H1 (cell line): ENCODE data around the gene OSBPL3. TPM values are rescaled to one million over a fixed set of nuclear protein-coding genes. Genes with fewer than 3 reads are reported as not detected.

Experiments
- CTCF ChIA-PET: fragments of 300-600 bp; sonication (Branson Sonifier 250); formaldehyde crosslinking; loops from one replicate; lab custom pipeline; 2021; ENCODE audit not compliant: partially characterized antibody; lab: Charles Lee
- POLR2A ChIA-PET: fragments of 300-600 bp; sonication (Branson Sonifier 250); formaldehyde crosslinking; loops from one replicate; lab custom pipeline; 2021; ENCODE audit warnings: inconsistent platforms; ENCODE audit not compliant: partially characterized antibody; lab: Charles Lee
- DNase-seq, 2 experiments: peaks; one replicate each; pipeline versions ENCODE4 v3.0.0 to v3.0.0-alpha.2; 2010 to 2022; ENCODE audit warnings: low spot score in 2 of 2, low read depth in 1 of 2, mixed read lengths in 1 of 2
- FAIRE-seq: peaks from 2 replicates; lab custom pipeline; 2011; peaks lifted over from hg19 to GRCh38; lab: Jason Lieb, UNC
- H2AFZ ChIP-seq: 2 replicates; pipeline ENCODE4 v1.8.1; 2012; ENCODE audit warnings: low read length, inconsistent platforms
- H2AK5ac ChIP-seq: 2 replicates; pipeline ENCODE4 v1.6.1; 2013; ENCODE audit warnings: low read depth, low read length
- H2BK120ac ChIP-seq: replicated peaks from 2 replicates; pipeline ENCODE3; 2013; ENCODE audit warnings: low read depth, low read length, inconsistent platforms
- H2BK12ac ChIP-seq: 2 replicates; pipeline ENCODE4 v1.6.1; 2013; ENCODE audit warnings: low read depth, low read length
- H2BK15ac ChIP-seq: 2 replicates; pipeline ENCODE4 v1.6.1; 2013; ENCODE audit warnings: low read length
- H2BK20ac ChIP-seq: 2 replicates; pipeline ENCODE4 v1.6.1; 2013; ENCODE audit warnings: low read length
- H2BK5ac ChIP-seq: 2 replicates; pipeline ENCODE4 v1.6.1; 2013; ENCODE audit warnings: low read depth, low read length
- H3K14ac ChIP-seq: 2 replicates; pipeline ENCODE4 v1.6.1; 2013; ENCODE audit warnings: inconsistent platforms; ENCODE audit not compliant: insufficient read length
- H3K18ac ChIP-seq: 2 replicates; pipeline ENCODE4 v1.6.1; 2013; ENCODE audit warnings: low read length; ENCODE audit errors: extremely low read depth
- H3K23ac ChIP-seq: 2 replicates; pipeline ENCODE4 v1.6.1; 2013; ENCODE audit warnings: inconsistent platforms; ENCODE audit not compliant: insufficient read length
- H3K23me2 ChIP-seq: 2 replicates; pipeline ENCODE4 v1.6.1; 2013; ENCODE audit warnings: low read depth, low read length
- H3K27ac ChIP-seq: 2 replicates; pipeline ENCODE4 v1.6.1; 2011; ENCODE audit warnings: low read depth, low read length, inconsistent platforms
- H3K27me3 ChIP-seq, 4 experiments: replicated peaks in 1 of 4; 1 replicate in 1 of 4; 2 replicates in 3 of 4; pipeline versions ENCODE4 v1.6.1 to v1.8.1; 2011 to 2013; ENCODE audit warnings: low read length in 3 of 4, mild to moderate bottlenecking in 3 of 4, inconsistent platforms in 2 of 4, mixed read lengths in 2 of 4, moderate library complexity in 1 of 4; ENCODE audit not compliant: control insufficient read depth in 3 of 4, insufficient read depth in 3 of 4; ENCODE audit errors: extremely low read depth in 1 of 4
- H3K36me3 ChIP-seq, 4 experiments: 2 replicates each; pipeline versions ENCODE4 v1.6.1 to v1.8.1; 2011 to 2013; ENCODE audit warnings: mild to moderate bottlenecking in 4 of 4, low read length in 3 of 4, moderate library complexity in 2 of 4, control low read depth in 1 of 4, inconsistent platforms in 1 of 4; ENCODE audit not compliant: insufficient read depth in 4 of 4, control insufficient read depth in 2 of 4
- H3K4ac ChIP-seq: replicated peaks from 2 replicates; pipeline ENCODE3; 2013; ENCODE audit warnings: low read length, low read depth, mixed read lengths, inconsistent platforms; ENCODE audit not compliant: insufficient read length
- H3K4me1 ChIP-seq, 4 experiments: replicated peaks in 1 of 4; 1 replicate in 1 of 4; 2 replicates in 3 of 4; pipeline versions ENCODE4 v1.6.1 to v1.8.1; 2011 to 2013; ENCODE audit warnings: low read length in 3 of 4, inconsistent platforms in 2 of 4, mixed read lengths in 1 of 4; ENCODE audit not compliant: insufficient read depth in 4 of 4, control insufficient read depth in 3 of 4
- H3K4me2 ChIP-seq, 2 experiments: 2 replicates each; pipeline versions ENCODE4 v1.6.1 to v1.8.1; 2011 to 2013; ENCODE audit warnings: low read depth in 2 of 2, low read length in 2 of 2, control low read depth in 1 of 2, inconsistent platforms in 1 of 2, mild to moderate bottlenecking in 1 of 2; ENCODE audit not compliant: insufficient read depth in 1 of 2
- H3K4me3 ChIP-seq, 4 experiments: fragments of 200-600, 300-600 bp in 1 of 4; sonication (generic), shearing (Covaris generic), sonication (Bioruptor Twin) in 1 of 4; 2 replicates each; pipeline versions ENCODE4 v1.5.1 to v1.8.1; 2011 to 2016; ENCODE audit warnings: low read length in 4 of 4, low read depth in 3 of 4, control low read depth in 2 of 4, inconsistent platforms in 2 of 4, mild to moderate bottlenecking in 2 of 4, mixed read lengths in 1 of 4, moderate library complexity in 1 of 4; ENCODE audit not compliant: insufficient read depth in 2 of 4; ENCODE audit errors: extremely low read depth in 1 of 4
- H3K56ac ChIP-seq: replicated peaks from 2 replicates; pipeline ENCODE3; 2013; ENCODE audit warnings: low read depth, mild to moderate bottlenecking, mixed read lengths, low read length, inconsistent platforms; ENCODE audit not compliant: insufficient read length
- H3K79me1 ChIP-seq: 2 replicates; pipeline ENCODE4 v1.6.1; 2013; ENCODE audit warnings: low read depth, low read length, control low read depth
- H3K79me2 ChIP-seq, 2 experiments: 2 replicates each; pipeline versions ENCODE4 v1.6.1 to v1.8.1; 2012 to 2013; ENCODE audit warnings: low read length in 2 of 2, mild to moderate bottlenecking in 2 of 2, inconsistent platforms in 1 of 2; ENCODE audit not compliant: insufficient read depth in 2 of 2, control insufficient read depth in 1 of 2
- H3K9ac ChIP-seq, 4 experiments: replicated peaks in 1 of 4; 1 replicate in 1 of 4; 2 replicates in 3 of 4; pipeline versions ENCODE4 v1.6.1 to v1.8.1; 2011 to 2013; ENCODE audit warnings: low read depth in 3 of 4, low read length in 3 of 4, control low read depth in 2 of 4, mild to moderate bottlenecking in 2 of 4, moderate library complexity in 2 of 4, inconsistent platforms in 1 of 4; ENCODE audit errors: extremely low read depth in 1 of 4
- H3K9me3 ChIP-seq, 2 experiments: 2 replicates each; pipeline versions ENCODE4 v1.6.1 to v1.8.1; 2012 to 2013; ENCODE audit warnings: mild to moderate bottlenecking in 2 of 2, moderate library complexity in 2 of 2, control low read depth in 1 of 2, inconsistent platforms in 1 of 2, low read depth in 1 of 2, low read length in 1 of 2, mixed read lengths in 1 of 2; ENCODE audit not compliant: insufficient read depth in 2 of 2
- H4K20me1 ChIP-seq, 2 experiments: replicated peaks in 1 of 2; 2 replicates each; pipeline versions ENCODE3 to v1.8.1; 2011 to 2013; ENCODE audit warnings: inconsistent platforms in 2 of 2, low read length in 2 of 2, mild to moderate bottlenecking in 1 of 2; ENCODE audit not compliant: insufficient read depth in 2 of 2, control insufficient read depth in 1 of 2
- H4K5ac ChIP-seq: 2 replicates; pipeline ENCODE4 v1.6.1; 2013; ENCODE audit warnings: low read length, low read depth, mixed read lengths, inconsistent platforms; ENCODE audit not compliant: insufficient read length
- H4K8ac ChIP-seq: 2 replicates; pipeline ENCODE4 v1.8.0; 2013; ENCODE audit warnings: mild to moderate bottlenecking, moderate library complexity, low read length, inconsistent platforms; ENCODE audit not compliant: insufficient read depth; ENCODE audit errors: extremely low read depth
- H4K91ac ChIP-seq: replicated peaks from 2 replicates; pipeline ENCODE3; 2013; ENCODE audit warnings: low read length, mixed read lengths, inconsistent platforms; ENCODE audit not compliant: insufficient read length
- CTCF ChIP-seq, 3 experiments: IDR thresholded peaks; 1 replicate in 2 of 3; 2 replicates in 1 of 3; pipeline versions ENCODE4 v1.5.1 to v1.6.1; 2011; ENCODE audit warnings: low read length in 3 of 3, mild to moderate bottlenecking in 3 of 3, inconsistent platforms in 2 of 3, low read depth in 1 of 3, moderate library complexity in 1 of 3; ENCODE audit not compliant: insufficient read depth in 1 of 3; ENCODE audit errors: control extremely low read depth in 1 of 3
- MAFK ChIP-seq: IDR thresholded peaks from 2 replicates; pipeline ENCODE4 v1.6.1; 2012; ENCODE audit warnings: low read depth, mild to moderate bottlenecking, improper control_type of control experiment, low read length
- PHF8 ChIP-seq: fragments of 200-600 bp; sonication (generic); conservative IDR thresholded peaks from 2 replicates; pipeline ENCODE4 v1.7.1; 2012; ENCODE audit warnings: low read depth, mild to moderate bottlenecking, inconsistent platforms, low read length, moderate library complexity
- RBBP5 ChIP-seq: IDR thresholded peaks from 2 replicates; pipeline ENCODE4 v1.7.1; 2012; ENCODE audit warnings: low read depth, mild to moderate bottlenecking, inconsistent platforms, low read length, moderate library complexity, borderline replicate concordance
- WGBS, 2 experiments: shearing (Covaris generic) in 1 of 2; methylation state at CpG; one replicate each; pipeline versions ENCODE4 v1.1.6 to v1.1.7; 2013 to 2015; ENCODE audit warnings: low lambda C conversion rate in 2 of 2, mixed read lengths in 2 of 2, inconsistent platforms in 1 of 2, low coverage in 1 of 2, missing lambda C conversion rate in 1 of 2; ENCODE audit not compliant: insufficient replicate concordance in 2 of 2, insufficient coverage in 1 of 2, insufficient read length in 1 of 2; ENCODE audit errors: extremely low coverage in 1 of 2, missing lambda C conversion rate in 1 of 2; 5-methylcytosine and 5-hydroxymethylcytosine counted together
- polyA plus RNA-seq, 7 experiments: library from polyadenylated mRNA; depleted of rRNA in 3 of 7; stranded (reverse) in 5 of 7; unstranded in 2 of 7; fragments of >200 nt in 5 of 7; fragments of 200-250 nt in 2 of 7; gene quantifications; 1 replicate in 5 of 7; 2 replicates in 1 of 7; 4 replicates in 1 of 7; pipeline versions ENCODE4 v1.2.1 to v1.2.3, GENCODE V29; 2011 to 2013; ENCODE audit warnings: missing spikeins in 2 of 7, mixed read lengths in 2 of 7
- total RNA-seq: library from RNA; stranded (reverse); fragmentation: NEBNext Ultra II Directional; extraction: Animal tissue kit (Norgen Biotek cat#: 25700); gene quantifications from 2 replicates; pipeline ENCODE4 v1.2.1, GENCODE V29; 2021

OSBPL3 gene
- total and polyA plus RNA-seq, 2 of the 8 experiments (the other 6 are each of a cell fraction or from before 2014, with no cell fraction given), result 2.8 to 13.9 TPM

GRCh38 chr7:24963218-24963617 is 16.8 kb downstream of the OSBPL3 start:
- Histone ChIP-seq H3K9ac (no peak overlapping the region), H3K56ac (no peak overlapping the region), H4K91ac (no peak overlapping the region), H3K79me2 (peaks cover 0 to 27% of the 10 kb centered on the region in 2 experiments; a peak in 1 of 4 replicates), H2BK20ac (no peak overlapping the region), H2BK120ac (no peak overlapping the region), H2BK5ac (no peak overlapping the region), H4K5ac (no peak overlapping the region), H2BK15ac (no peak overlapping the region), H2AFZ (no peak overlapping the region), H4K8ac (no peak overlapping the region; the same call in 1 of the 2 replicates), H2BK12ac (0 out of 2 replicates have a peak overlapping the region, but pooled peaks have one; percentile 4), H3K23me2 (no peaks in the 10 kb centered on the region), H3K36me3 (no peaks in the 10 kb centered on the region), H3K4me3 (no peak overlapping the region), H3K23ac (no peak overlapping the region), H3K14ac (no peak overlapping the region), H4K20me1 (peaks cover 0 to 2% of the 10 kb centered on the region in 2 experiments), H3K4me1 (peaks cover 0 to 6% (median under 1%) of the 10 kb centered on the region in 4 experiments; a peak in 3 of 7 replicates), H2AK5ac (no peak overlapping the region), H3K27ac (no peak overlapping the region), H3K18ac (no peak overlapping the region), H3K27me3 (no peaks in the 10 kb centered on the region), H3K4ac (no peak overlapping the region), H3K4me2 (no peak overlapping the region), H3K79me1 (peaks cover 2% of the 10 kb centered on the region; the same call in 1 of the 2 replicates), H3K9me3 (no peaks in the 10 kb centered on the region)
- POLR2A ChIA-PET, result no interaction called here
- FAIRE-seq (no peak), DNase-seq (no peak)
- CTCF ChIA-PET, result interaction anchor here (0.9 to 1.2 kb wide), 2 partner anchors 9 to 12 kb away, joined by 3 to 4 read pairs; no protein-coding TSS in a partner anchor
- TF ChIP-seq PHF8, result no peak
- peak; percentile 63; the same call in 1 of the 2 replicates for TF ChIP-seq MAFK
- TF ChIP-seq RBBP5, result no peak
- TF ChIP-seq CTCF (IDR thresholded peaks at IDR 0.05; ENCODE audit: control extremely low read depth in 1 of 3, insufficient read depth in 1 of 3, low read depth in 1 of 3, low read length in 3 of 3), result no peak
- 93% methylated on average over 2 of the region's 2 CpGs; no CpG with 5 or more reads in 1 of the 2 experiments for WGBS, 2 experiments
